GM19468 (cell line): ENCODE measurements around the gene NEK10.
"Not testable (repeated sequence)": the region's sequence is repeated elsewhere in the genome, so short reads cannot be mapped to it uniquely, and the experiment has no call there.

ENCODE experiments used
- ATAC-seq: cut with Tn5 transposase; IDR thresholded peaks from one replicate; pipeline ENCODE4 v1.9.1; 2021; ENCODE audit warnings: mild to moderate bottlenecking, moderate library complexity, moderate number of reproducible peaks; ENCODE audit not compliant: unreplicated experiment; ENCODE audit errors: extremely low read depth

NEK10 gene

DNA sequence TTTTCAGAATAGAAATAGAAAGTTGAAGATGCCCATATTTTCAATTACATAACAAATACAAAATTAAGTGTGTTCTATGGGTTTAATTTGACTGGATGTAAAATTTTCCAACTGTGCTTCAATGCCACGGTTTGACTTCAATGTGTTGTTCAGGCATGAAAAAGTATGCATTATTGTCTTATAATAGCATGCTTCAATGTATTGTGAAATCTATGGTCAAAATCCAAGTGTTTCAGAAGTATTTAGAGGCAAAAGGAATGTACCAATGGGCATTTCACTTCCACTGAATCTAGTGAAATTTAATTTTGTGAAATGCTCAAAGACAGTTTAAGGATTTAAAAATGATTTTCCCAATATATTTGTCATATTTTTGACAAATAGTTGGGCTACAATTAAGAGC, 16.0 kb downstream of the NEK10 start:
- no peak for ATAC-seq

DNA sequence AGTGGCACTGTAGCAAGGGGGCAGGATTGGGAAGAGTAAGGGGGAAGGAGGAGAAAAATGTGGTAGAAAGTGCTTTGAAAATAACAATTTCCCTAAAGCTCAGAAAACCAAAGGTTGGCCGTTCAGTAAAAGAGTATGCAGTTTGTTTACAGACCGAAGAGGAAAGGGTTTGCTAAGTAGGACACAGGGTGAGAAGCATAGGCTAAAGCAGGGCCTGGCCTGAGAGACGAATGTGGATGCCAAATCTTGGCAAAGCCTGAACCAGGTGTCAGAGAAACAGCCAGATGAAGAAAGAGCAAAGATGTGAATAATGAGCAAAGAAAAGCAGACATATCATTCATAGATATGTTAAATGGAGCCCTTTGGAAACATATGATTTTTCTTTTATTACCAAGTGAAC, 17.1 kb downstream of the NEK10 start:
- no peak for ATAC-seq

GRCh38 chr3:27349832-27350231, 19.4 kb downstream of the NEK10 start:
- ATAC-seq = no peak

- no peak for ATAC-seq
Measured at GRCh38 chr3:27345959-27346865, 23.0 kb downstream of the NEK10 start.

- no peak for ATAC-seq
Measured at GRCh38 chr3:27345493-27345892, 23.7 kb downstream of the NEK10 start.

GRCh38 chr3:27345045-27345444, 24.1 kb downstream of the NEK10 start:
- ATAC-seq = no peak

- no peak for ATAC-seq
Measured at GRCh38 chr3:27344192-27344591, 25.0 kb downstream of the NEK10 start.

DNA sequence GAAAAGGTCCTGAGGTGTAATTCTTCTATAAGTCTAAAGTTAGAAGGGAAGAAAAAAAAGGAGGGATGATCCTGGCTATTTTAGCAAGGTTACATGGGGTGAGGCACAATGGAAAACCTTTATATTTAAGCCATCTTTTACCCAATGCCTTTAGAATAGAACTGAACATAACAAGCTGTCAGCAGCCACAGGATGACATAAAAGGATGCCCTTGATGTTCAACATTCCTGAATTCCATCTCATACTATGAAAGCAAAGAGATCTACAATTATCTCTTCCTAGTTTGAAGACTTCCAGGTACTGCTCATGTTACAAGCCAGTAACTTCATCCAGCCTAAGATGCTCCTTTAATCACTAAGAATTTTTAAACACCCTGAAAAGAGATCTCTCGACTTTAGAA, 26.9 kb downstream of the NEK10 start:
- no peak for ATAC-seq

DNA sequence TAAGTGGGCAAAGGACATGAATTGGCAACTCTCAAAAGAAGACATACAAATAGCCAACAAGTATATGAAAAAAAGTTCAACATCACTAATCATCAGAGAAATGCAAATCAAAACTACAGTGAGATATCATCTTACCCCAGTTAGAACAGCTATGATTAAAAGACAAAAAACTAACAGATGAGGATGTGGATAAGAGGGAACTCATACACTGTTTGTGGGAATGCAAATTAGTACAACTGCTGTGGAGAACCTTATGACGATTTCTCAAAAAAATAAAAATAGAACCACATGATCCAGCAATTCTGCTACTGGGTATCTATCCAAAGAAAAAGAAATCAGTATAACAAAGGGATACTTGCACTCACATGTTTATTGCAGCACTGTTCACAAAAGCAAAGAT, 28.6 kb downstream of the NEK10 start:
- no peak for ATAC-seq

DNA sequence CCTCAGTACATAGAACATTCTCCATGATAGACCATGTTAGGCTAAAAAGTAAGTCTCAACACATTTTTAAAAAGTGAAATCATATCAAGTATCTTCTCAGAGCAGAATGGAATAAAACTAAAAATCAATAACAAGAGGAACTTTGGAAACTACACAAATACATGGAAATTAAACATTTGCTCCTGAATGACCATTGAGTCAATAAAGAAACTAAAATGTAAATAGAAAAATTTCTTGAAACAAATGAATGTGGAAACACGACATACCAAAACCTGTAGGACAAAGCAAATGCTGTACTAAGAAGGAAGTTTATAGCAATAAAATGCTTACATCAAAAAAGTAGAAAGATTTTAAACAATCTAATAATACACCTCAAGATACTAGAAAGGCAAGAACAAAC, 33.6 kb downstream of the NEK10 start:
- ATAC-seq = no peak

DNA sequence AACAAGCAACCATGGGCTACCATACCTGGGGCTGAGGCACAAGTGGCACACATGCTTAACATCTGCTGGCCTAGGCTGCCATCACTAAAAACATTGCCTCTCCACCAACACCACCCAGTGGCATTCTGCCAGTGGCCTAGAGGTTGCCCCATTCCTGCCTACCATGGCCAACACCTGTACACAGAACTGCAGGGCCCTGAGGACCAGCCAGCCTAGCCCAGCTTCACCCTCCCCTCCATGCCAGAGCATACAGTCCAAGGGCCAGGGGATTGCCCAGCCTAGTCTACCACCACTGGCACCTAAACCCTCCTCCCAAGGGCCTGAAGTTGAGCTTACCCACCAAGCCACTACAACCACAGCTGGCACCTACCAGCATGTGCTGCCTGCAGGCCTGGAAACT, 35.3 kb downstream of the NEK10 start:
- no peak for ATAC-seq

DNA sequence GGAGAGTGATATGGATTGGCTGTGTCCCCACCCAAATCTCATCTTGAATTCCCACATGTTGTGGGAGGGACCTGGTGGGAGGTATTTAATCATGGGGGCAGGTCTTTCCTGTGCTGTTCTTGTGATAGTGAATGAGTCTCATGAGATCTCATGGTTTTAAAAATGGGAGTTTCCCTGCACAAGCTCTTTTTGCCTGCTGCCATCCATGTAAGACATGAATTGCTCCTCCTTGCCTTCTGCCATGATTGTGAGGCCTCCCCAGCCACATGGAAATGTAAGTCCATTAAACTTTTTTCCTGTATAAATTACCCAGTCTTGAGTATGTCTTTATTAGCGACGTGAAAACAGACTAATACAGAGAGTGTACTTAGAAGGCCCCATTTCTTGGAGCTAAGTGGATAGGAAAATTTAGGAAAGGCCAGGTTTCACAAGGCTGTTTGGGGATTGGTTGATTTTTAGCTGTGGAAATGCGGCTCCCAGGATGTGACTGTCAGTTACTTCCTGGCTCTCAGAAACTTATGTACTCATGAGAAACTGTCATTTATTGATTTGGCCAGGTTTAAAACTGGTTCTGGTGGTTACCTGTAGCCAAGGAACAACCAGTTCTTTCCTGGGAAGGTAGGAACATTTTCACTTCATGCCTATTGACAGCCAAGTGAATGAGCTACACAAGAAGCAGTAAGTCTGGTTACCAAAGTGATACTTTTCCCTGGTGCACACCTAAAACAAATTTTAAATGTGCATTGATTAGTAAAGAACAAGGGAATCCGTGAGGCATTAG, 40.0 kb downstream of the NEK10 start:
- ATAC-seq = not testable (repeated sequence)

GRCh38 chr3:27326629-27327545, 42.3 kb downstream of the NEK10 start:
- no peak for ATAC-seq

- no peak for ATAC-seq
Measured at GRCh38 chr3:27326202-27326601, 43.0 kb downstream of the NEK10 start.

DNA sequence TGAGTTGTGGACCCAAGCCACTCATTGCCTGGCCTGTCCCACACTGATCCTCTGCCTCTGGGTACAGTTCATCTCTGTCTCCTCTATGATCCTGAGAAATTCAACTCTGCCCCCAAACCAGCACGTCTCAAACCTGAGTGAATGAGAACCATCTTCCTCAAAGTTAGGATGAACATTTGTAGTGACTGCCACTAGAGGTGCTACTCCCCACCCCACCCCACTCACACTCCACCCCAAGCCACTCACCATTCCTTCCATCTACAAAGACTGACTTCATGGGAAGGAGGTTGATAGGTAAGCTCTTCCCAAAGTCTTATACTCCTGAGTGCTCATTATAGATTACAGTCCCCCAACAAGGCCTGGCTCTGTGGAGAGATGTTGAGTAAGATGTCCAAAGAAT, 43.8 kb downstream of the NEK10 start:
- no peak for ATAC-seq

- ATAC-seq = no peak
Measured at GRCh38 chr3:27324686-27325085, 44.5 kb downstream of the NEK10 start.

GRCh38 chr3:27323087-27323570, 46.1 kb downstream of the NEK10 start:
- no peak for ATAC-seq

DNA sequence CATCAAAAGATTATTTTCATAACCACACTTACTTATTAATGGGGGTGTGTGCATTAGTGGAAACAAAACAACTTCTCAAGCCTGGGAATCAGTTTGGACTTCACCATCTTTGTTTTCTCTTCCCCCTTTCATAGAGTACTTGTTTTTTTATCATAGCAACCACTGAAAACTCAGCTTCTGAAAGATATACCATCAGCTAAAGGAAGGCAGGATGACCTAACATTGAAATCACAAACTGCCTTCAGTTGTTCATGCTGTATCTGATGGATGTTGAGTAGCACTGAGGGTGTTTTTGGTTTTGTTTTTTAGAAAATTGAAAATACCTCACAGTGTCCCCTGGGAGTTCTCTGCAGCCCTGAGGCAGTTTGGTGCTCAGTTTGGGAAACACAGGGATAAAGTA, 46.5 kb downstream of the NEK10 start:
- no peak for ATAC-seq

- no peak for ATAC-seq
Measured at GRCh38 chr3:27319847-27320526, 49.2 kb downstream of the NEK10 start.

- no peak for ATAC-seq
Measured at GRCh38 chr3:27319304-27319703, 49.9 kb downstream of the NEK10 start.
